NCI-H2196 (cell line): Measurements from ENCODE around the gene USP36.
"Not testable (repeated sequence)": the region's sequence is repeated elsewhere in the genome, so short reads cannot be mapped to it uniquely, and the experiment has no call there.

Source experiments
- DNase-seq: peaks from one replicate; lab custom pipeline; 2025; ENCODE audit not compliant: unreplicated experiment; lab: John Stamatoyannopoulos, UW

USP36 gene

GRCh38 chr17:78793968-78794367, 46.6 kb downstream of the USP36 start:
- no peak for DNase-seq

- DNase-seq, result no peak
Measured at GRCh38 chr17:78793415-78793814, 47.2 kb downstream of the USP36 start.

GRCh38 chr17:78791840-78792709, 48.5 kb downstream of the USP36 start:
- no peak for DNase-seq

- no peak for DNase-seq
Measured at GRCh38 chr17:78790552-78790951, 50.1 kb downstream of the USP36 start.

GRCh38 chr17:78789663-78790181, 50.9 kb downstream of the USP36 start:
- peak; percentile 75 for DNase-seq

GRCh38 chr17:78789149-78789662, 51.4 kb downstream of the USP36 start:
- peak; percentile 61 for DNase-seq

GRCh38 chr17:78788451-78788850, 52.2 kb downstream of the USP36 start:
- no peak for DNase-seq

GRCh38 chr17:78787444-78787843, 53.2 kb downstream of the USP36 start:
- no peak for DNase-seq

GRCh38 chr17:78785663-78786057, 55.0 kb downstream of the USP36 start:
- DNase-seq, result peak; percentile 44

GRCh38 chr17:78785011-78785662, 55.5 kb downstream of the USP36 start:
- DNase-seq, result no peak

GRCh38 chr17:78784352-78784751, 56.3 kb downstream of the USP36 start:
- no peak for DNase-seq

- no peak for DNase-seq
Measured at GRCh38 chr17:78783711-78784324, 56.8 kb downstream of the USP36 start.

GRCh38 chr17:78781893-78782304, 58.7 kb downstream of the USP36 start, which contains the start of gene CYTH1:
Gene CYTH1 (minus strand): TSS chr17:78782273. CDS start chr17:78782223, 50 bp downstream.
- DNase-seq, result no peak

- DNase-seq, result no peak
Measured at GRCh38 chr17:78781104-78781892, 59.3 kb downstream of the USP36 start.

GRCh38 chr17:78780335-78780734, 60.3 kb downstream of the USP36 start:
- no peak for DNase-seq

GRCh38 chr17:78779850-78780249, 60.8 kb downstream of the USP36 start:
- DNase-seq, result no peak

- not testable (repeated sequence) for DNase-seq
Measured at GRCh38 chr17:78779286-78779651, 61.3 kb downstream of the USP36 start.

- DNase-seq, result no peak
Measured at GRCh38 chr17:78777881-78778280, 62.7 kb downstream of the USP36 start.

- no peak for DNase-seq
Measured at GRCh38 chr17:78774956-78775571, 65.5 kb downstream of the USP36 start.

- no peak for DNase-seq
Measured at GRCh38 chr17:78774453-78774852, 66.2 kb downstream of the USP36 start.
